Progenitor cell of endocrine pancreas (in vitro differentiated cells): ENCODE measurements around the gene PAIP2. TPM values are rescaled to one million over a fixed set of nuclear protein-coding genes. Genes with fewer than 3 reads are reported as not detected.

Source experiments
- DNase-seq: peaks from one replicate; pipeline ENCODE4 v3.0.0; 2021; ENCODE audit warnings: low spot score; ENCODE audit not compliant: unreplicated experiment
- H3K27ac Mint-ChIP-seq: 2 replicates; pipeline ENCODE4 v1.8.0; 2021; ENCODE audit warnings: mild to moderate bottlenecking, moderate library complexity, mixed read lengths
- H3K27me3 Mint-ChIP-seq: 2 replicates; pipeline ENCODE4 v1.8.0; 2021; ENCODE audit warnings: mixed read lengths
- H3K36me3 Mint-ChIP-seq: 2 replicates; pipeline ENCODE4 v1.8.0; 2022; ENCODE audit warnings: mixed read lengths; ENCODE audit not compliant: insufficient read depth
- H3K4me1 Mint-ChIP-seq: 2 replicates; pipeline ENCODE4 v1.8.0; 2021; ENCODE audit warnings: low read depth, mixed read lengths
- H3K4me3 Mint-ChIP-seq: 2 replicates; pipeline ENCODE4 v1.8.0; 2021; ENCODE audit warnings: low read depth, mild to moderate bottlenecking, moderate library complexity, mixed read lengths
- H3K9me3 Mint-ChIP-seq: 2 replicates; pipeline ENCODE4 v1.8.0; 2021; ENCODE audit warnings: low read depth, mixed read lengths
- CTCF ChIP-seq: fragments of 200-600 bp; sonication (generic); IDR thresholded peaks from one replicate; pipeline ENCODE4 v1.5.0; 2021; ENCODE audit warnings: antibody characterized with exemption, mild to moderate bottlenecking; ENCODE audit not compliant: unreplicated experiment
- total RNA-seq: library from RNA; stranded (reverse); gene quantifications from 2 replicates; pipeline ENCODE4 v1.2.1, GENCODE V29; 2021

The PAIP2 gene
- total RNA-seq, 1 donor from 2014 or later, result 97.4 TPM

- Mint-ChIP-seq H3K9me3 (no peaks in the 10 kb centered on the region), H3K36me3 (no peaks in the 10 kb centered on the region), H3K4me1 (peaks cover 4% of the 10 kb centered on the region), H3K27me3 (peaks cover 34% of the 10 kb centered on the region), H3K27ac (no peak within 1 kb of the TSS), H3K4me3 (no peak within 1 kb of the TSS)
- DNase-seq, result no peak
- no peak for TF ChIP-seq CTCF
Measured at GRCh38 chr5:139389701-139390638, 48.3 kb downstream of the PAIP2 start, which contains the start of gene MZB1. MZB1 (minus strand) TSS chr5:139389913; CDS start chr5:139389856, 57 bp downstream.

GRCh38 chr5:139390639-139391569 lies 49.2 kb downstream of the PAIP2 start:
- no peak overlapping the region for H3K4me3 Mint-ChIP-seq
- no peaks in the 10 kb centered on the region for H3K9me3 Mint-ChIP-seq
- no peak overlapping the region for H3K27ac Mint-ChIP-seq
- no peak for TF ChIP-seq CTCF
- H3K36me3 Mint-ChIP-seq, result no peaks in the 10 kb centered on the region
- peaks cover 4% of the 10 kb centered on the region for H3K4me1 Mint-ChIP-seq
- peaks cover 40% of the 10 kb centered on the region for H3K27me3 Mint-ChIP-seq
- no peak for DNase-seq

- H3K4me1 Mint-ChIP-seq, result peaks cover 4% of the 10 kb centered on the region
- no peaks in the 10 kb centered on the region for H3K9me3 Mint-ChIP-seq
- no peak for TF ChIP-seq CTCF
- no peak overlapping the region for H3K4me3 Mint-ChIP-seq
- no peak for DNase-seq
- H3K27ac Mint-ChIP-seq, result peak overlapping the region; percentile 29
- no peaks in the 10 kb centered on the region for H3K36me3 Mint-ChIP-seq
- peaks cover 42% of the 10 kb centered on the region for H3K27me3 Mint-ChIP-seq
Measured at GRCh38 chr5:139391570-139392323, 50.1 kb downstream of the PAIP2 start.

- DNase-seq, result peak; percentile 23
- Mint-ChIP-seq H3K4me3 (no peak overlapping the region), H3K4me1 (peaks cover 4% of the 10 kb centered on the region), H3K9me3 (no peaks in the 10 kb centered on the region), H3K27me3 (peaks cover 42% of the 10 kb centered on the region), H3K27ac (no peak overlapping the region), H3K36me3 (no peaks in the 10 kb centered on the region)
- no peak for TF ChIP-seq CTCF
Measured at GRCh38 chr5:139392324-139392677, 50.6 kb downstream of the PAIP2 start.
